GM18520 (cell line): ENCODE measurements around the gene ENAH.

Experiments
- ATAC-seq: cut with Tn5 transposase; IDR thresholded peaks from one replicate; pipeline ENCODE4 v1.9.1; 2021; ENCODE audit not compliant: unreplicated experiment

The ENAH gene

DNA sequence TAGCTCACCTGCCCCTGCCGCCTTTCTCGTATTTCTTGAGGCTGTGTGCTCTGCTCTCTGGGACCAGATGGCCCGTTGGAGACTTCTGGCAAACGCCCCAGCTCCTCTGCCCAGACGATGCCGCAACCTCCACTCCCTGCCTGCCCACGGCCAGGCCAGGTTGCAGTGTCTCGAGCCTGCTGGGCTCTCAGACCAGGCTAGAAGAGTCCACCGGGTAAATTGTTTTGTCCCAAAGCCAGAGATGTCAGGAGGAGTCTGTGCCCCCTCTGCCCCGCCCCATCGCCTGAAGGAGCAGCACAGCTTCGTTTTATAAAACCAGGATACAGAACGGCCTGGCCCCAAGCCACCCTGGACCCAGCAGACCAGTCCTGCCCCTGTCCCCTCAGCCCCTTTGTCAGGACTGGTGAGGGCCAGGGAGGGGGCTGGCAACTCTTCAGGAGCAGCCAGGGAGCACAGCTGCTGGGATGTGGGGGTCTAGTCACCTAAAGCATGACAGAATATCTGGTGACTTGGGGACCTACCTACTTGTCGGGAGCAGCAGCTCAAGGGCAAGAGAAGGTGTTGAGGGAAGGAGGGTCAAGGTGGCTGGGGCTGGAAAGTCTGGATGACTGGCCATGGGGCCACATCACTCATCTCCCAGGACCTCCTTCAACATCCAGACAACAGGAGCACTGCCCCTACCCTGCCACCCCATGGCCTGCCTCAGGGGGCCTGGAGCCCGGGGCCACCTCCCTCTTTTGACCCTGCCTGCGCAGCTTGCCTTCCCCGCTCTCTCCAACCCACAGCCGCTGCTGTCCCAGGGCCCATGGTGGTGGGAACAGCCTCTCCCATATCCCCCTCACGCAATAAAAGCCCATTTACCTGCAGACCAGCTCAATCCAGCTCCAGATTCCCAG is 191.1 kb downstream of the ENAH start:
- ATAC-seq: no peak

DNA sequence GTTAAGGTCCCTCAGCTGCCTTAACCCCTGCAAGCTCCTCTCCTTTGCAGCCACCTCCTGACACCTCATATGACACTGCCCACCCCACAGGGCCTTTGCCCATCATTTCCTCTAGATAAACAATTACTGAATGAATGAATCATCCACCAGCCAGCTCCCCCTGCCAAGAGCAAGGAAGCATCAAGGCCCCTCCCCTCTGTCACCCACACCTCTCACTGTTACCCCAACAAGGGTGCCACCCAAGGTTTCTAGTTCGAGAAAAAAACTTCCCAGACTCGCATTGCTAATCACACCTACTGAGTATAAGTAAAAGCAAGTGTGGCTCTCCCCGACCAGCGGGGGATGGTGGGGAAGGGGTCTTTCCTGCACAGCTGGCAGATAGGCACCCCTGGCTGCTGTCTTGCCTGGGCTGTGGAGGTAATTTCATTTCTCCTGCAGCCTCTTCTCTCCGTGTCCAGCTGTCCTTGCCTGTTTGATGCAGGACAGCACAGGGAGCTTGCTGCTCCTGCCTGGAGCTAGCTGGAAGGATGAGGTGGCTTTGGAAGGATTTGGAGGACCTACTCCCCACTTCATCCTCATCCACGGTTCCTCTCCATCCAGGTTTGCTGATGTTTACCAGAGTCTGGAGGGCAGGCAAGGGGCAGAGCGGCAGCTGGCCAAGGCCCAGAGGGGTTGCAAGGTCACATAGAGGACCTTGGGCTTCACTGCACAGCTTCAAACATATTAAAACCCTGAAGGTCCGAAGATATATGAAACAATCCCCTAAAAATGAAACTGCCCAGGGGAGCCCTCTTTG is 192.0 kb downstream of the ENAH start:
- ATAC-seq: no peak

DNA sequence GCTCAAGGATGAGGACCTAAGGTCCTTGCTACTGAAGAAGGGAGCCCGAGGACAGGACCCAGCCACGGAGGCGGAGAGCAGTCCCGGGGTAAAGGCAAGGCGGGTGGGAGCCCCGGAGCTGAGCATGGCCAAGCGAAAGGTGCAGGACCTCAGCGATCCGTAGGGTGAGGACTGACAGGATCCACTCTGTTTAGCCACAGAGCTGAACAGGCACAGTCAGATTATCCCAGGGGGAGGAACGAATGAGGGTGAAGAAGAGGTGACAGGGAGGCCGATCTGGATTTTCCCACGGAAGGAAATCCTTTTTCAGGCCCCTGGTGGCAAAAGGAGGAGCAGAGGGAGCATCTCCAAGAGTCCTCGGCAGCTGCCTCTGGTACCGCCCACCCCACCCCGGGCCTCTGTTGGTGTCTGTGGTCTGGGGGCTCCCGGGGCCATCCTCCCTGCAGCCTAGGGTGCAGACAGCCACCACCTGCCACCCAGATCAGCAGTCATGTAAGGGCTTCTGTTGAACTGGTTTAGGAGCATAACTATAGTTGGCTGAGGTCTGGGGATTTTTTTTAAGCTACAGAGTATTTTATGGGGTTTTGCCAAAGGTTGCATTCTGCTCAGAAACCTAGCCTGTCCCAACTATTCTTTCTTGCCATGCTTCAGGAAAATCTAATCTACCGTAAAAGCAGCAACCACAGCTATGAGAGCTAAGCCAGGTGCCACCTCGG is 192.7 kb downstream of the ENAH start:
- no peak for ATAC-seq

DNA sequence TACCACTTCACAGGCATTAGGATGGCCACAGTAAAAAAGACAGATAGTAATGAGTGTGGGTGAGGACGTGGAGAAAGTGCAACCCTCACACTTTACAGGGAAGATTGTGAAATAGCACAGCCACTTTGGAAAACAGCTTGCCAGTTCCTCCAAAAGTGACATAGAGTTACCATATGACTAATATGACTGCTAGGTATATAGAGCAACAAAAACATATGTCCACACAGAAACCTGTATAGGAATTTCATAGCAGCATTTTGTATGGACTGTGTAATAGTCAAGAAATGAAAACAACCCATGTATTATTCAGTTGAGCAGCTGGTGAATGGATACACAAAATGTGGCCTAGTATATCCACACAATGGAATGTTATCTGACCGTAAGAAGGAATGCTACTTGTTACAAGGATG is 194.7 kb downstream of the ENAH start:
- no peak for ATAC-seq

DNA sequence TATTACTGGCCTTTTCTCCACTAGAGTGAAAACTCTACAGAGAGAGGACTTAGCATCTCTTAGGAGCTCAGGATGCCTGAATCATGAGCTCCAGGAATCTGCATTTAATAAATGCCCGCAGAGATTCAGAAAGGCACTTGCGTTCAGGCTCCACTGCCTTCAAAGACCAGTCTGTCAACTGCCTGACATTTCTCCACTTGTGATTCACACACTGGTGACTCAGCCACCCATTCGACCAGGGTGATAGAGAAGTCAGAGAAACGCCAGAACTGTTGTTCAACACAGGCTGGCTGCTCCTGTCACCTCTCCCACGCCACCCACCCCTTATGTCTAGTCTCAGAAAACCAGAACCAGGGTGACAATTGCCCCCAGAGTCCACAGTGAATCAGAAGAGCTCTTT is 198.2 kb downstream of the ENAH start:
- peak; percentile 82 for ATAC-seq

DNA sequence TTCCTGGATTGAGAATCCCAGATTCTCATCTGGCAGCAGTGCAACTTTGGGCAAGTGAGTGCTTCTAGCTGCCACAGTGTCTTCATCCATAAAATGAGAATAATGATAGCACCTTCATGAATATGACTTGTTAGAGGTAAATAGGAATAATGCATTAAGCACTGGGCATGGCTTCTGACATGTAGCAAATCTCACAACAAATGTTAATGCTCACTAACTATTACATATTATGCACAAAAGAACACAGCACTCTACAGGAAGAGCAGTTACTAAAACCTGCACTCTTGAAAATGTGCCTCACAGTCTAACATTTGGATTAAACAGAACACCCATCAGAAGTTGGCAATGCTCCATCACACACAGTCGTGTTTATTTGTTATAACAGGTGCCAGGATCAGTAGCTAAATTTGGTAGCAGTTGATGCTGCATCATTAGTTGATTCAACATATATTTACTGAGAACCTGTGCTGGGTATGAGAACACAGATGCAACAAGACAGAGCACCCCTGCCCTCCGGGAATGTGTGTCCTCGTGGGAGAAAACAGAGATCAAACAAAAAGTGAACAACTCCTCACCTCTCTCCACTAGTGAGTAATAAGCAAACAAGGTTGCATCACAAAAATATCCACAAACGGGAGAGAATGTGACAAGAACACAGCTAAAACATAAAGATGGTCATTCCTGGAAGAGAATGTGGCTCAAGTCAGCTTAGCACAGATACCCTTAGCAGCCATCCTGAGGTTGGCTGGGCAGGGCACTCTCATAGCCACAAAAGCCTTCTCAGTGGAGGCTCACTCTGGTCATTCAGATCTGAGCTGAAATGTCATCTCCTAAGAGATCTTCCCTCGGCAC is 198.9 kb downstream of the ENAH start:
- peak; percentile 13 for ATAC-seq

DNA sequence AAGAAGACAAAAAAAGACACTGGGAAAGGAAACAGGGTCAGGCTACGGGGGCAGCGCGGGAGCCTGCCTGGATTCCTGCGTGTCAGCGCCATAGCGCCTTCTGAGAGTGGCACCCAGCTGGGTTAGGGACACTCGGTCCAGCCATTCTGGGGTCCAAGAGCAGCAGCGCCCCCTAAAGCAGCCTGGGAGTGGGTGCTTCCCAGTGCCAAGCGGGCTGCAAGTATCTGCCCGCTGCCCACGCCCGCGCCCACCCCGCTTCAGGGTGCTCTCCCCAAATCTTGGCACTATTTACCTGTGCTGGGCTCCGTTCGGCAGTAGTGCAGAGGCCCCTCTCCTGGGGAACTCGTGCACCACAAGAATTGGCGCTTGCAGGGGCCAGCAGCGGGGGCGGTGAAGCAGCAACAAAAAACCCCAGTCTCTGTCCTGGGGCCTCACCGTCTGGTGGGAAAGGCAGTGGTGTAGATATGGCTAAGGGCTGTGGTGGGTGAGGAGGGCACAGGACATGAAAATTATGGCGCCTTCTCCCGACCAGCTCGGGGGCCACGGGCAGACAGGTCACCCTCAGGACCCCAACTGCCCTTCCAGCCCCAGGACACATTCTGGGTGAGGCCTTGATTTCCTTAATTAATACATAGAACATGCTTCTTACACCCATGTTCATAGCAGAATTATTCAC is 200.9 kb downstream of the ENAH start:
- no peak for ATAC-seq

DNA sequence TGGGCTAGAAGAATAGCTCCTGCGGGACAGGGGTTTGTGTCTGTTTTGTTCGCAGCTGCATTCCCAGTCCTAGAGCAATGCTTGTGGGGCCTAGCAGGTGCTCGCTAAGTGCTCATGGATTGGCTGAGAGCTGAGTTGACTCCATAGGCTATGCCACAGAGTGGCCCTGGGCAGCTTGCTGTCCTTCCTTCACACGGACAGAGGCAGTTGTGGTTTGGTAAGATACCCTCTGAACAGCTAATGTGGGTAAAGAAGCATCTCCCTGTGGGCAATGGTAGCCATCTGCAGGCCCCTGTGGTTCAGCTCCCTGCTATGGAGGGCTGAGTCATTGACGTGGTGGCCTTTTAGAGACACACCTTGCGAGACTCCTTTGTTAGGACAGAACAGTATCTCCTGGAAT is 201.6 kb downstream of the ENAH start:
- no peak for ATAC-seq

DNA sequence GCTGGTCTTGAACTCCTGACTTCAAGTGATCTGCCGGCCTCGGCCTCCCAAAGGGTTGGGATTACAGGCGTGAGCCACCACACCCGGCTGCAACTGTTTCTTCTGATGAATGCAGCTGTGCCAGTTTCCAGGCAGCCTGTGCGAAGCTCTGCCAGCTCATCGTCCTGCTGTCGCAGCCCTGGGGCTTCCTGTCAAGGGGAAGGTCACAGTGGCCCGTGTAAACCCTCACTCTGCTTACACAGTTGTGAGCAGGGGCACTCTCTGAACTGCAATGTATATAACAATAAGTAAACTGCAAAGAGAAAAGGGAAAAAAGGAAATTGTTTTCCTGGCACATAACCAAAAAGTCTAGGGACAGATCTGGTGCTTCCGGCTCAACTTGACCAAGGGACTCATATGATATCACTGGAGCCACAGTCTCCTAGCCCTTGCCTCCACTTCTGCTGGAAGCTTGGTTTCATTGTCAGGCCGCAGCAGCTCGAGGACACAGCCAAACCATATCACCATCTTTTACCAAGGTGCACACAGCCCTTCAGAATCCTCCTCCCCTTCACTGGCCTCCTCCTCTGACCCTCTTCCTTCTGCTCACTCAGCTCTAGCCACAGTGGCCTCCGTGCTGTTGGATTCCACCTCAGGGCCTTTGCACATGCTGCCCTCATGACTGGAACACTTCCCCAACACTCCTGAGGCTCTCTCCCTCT is 202.3 kb downstream of the ENAH start:
- ATAC-seq: no peak

DNA sequence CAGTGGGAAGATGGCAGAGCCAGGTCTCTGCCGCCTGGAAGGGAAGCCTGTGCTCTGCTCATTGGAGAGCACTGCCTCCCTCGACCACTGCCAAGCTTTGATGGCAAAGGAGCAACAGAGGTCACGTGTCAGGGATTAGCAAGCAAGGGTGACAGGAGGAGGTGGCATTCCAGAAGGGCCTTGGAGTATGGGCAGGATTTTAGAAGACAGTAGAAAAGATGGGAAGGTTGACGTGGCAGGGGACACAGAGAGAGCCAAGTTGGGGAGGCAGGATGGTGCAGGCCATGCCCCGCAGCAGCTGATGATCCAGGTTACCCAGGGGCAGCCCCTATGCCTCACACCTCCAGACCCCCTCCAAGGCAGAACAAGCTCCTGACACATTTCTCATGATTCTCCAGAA is 203.1 kb downstream of the ENAH start:
- ATAC-seq: no peak

DNA sequence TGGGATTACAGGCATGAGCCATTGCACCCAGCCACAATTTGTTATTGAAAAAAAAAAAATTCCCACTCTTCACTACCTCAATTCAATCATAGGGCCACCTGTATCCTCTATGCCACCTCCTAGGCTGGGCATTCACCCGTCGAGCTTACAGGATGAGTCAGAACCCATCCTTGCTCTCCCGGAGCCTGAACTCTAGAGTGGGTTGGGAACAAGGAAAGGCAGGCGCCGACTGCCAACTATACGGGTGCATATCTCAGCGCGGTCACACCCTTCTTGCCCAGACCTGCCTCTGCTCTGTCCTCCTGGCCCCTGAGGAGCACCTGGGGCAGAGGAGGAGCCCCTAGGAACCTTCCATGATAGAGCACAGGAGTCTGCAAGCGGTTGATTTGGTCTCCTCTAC is 203.7 kb downstream of the ENAH start:
- no peak for ATAC-seq

DNA sequence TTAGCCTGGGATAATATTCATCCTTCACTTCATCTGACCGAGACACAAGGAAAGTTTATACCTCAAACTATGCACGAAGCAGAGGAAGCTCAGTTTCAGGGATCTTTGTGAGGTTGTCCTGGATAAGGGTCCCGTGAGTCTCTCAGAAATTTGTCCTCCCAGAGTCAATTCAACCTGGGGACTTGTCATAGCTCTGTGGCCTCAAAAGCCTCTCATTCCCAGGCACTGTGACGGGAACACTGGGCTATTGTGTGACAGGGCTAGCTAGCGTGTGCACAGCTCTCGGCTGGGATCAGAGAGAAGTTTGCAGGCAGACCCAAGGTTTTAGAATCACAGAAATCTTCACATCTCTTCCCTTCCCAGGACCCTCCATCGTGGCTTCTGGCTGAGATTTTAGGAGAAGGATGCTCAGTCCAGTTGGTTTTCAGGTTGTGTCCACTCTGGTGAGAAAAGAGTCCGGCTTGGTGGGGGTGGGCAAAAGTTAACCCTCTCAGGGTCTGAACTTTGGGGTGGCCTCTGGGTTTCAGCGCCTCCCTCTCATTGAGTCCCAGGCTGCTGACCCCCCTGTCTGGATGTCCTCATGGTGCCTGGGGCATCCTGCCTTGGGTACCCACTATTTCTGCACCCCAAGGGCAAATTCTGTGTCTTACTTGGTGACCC is 204.6 kb downstream of the ENAH start:
- ATAC-seq: no peak

DNA sequence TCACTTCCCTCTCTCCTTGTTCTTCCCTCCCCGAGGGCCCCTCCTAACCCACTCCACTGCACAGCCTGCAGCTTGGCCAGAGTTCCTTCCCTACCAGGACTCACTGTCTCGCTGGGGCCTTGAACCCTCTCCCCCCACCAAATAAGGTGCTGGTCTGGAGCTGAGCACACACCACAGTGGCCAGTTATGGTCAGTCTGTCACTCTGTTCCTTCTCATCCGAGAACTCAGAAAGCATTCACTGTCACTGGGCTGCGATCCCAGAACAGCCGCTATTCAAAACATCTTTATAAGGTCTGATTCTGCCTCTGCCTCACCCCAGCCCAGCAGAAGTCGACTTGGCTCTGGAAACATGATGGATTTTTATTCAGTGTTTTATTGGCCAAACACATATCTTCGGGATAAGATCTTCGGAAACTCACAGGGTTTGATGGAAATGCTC is 205.3 kb downstream of the ENAH start:
- no peak for ATAC-seq

DNA sequence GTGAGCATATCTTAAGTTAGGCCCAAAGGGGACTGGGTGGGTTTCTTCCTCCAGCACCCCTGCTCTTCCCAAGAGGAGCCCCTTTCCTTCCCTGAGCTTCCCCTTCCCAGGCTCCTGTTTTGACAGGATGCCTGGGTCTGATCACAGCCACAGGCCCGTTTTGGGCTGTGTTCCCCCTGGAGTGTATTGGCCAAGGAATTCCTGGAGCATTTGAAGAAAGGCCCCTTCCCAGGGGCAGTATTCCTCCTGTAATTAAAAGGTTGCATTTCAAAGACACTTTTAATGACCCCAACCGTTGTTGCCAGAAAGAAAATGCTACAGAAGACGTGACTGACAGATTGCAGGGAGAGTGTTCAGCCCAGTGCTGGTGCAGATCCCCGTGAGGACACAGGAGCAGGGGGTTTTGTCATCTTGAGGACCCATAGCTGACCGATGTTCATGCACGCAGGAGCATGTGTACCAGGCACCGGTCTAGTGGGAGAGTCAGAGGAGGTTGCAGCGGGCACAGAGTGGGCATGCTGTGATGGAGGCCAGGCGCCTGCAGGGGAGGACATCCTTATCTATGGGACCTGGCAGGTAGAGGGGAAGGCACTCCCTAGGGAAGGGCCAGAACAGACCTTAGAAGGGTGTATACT is 205.8 kb downstream of the ENAH start:
- ATAC-seq: no peak

DNA sequence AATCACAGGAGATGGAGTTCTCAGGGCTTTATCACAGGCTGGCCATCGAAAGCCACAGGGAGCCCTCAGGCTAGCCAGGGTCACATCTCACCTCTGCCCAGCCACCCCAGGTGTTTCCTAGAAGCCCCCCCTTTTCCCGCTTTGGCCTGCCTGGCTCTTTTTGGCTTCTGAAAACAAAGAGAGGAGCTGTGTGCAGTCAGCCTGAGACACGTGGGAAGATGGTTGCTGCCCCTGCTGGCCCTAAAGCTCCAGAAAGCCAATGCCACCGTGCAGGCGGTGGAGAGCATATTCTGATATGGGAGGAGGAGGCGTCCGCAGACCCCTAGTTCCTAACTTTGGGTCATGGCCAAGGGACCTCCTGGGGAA is 206.3 kb downstream of the ENAH start:
- no peak for ATAC-seq

DNA sequence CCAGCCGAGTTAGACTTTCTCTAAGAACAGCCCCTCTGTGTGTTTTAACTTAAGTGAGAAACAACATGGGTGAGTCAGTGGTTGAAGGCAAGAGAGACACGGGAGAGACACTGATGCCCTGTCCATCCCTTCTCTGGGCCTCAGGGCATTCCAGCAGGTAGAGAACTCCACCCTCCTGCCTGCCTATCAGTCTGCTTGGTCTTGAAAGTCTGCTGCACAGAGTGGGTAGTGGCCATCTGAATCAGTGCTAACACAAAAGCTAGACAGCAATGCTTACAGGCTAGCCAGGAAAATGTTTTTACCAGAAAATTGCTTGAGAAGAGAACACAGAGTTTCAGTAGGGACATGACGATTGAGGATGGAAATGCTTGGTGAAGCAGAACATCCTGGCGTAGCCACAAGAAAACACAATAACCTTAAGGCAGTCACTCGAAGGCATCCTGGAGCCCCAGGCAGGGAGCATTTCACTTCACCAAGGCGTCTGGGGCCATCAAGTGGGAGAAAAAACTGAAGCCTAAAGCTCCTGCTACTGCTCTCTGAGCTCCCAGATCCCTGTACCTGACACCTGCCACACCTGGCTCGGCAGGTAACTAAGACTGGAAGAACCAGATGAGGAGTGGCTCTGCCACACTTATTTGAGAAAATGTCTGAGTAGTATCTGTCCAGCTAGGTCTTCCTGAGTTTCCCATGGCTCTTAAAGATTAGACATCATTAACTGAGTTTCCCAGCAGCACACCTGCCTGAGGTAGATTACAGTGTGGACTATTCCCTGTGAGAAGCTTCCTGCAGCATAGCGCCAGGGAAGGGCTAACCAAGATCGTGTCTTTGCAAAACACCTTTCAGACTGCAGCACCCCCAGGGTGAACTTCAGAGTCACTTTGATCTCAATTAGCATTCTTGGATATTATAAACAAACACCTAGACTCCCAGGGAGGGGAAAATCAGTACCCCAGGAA is 207.0 kb downstream of the ENAH start:
- ATAC-seq: no peak

DNA sequence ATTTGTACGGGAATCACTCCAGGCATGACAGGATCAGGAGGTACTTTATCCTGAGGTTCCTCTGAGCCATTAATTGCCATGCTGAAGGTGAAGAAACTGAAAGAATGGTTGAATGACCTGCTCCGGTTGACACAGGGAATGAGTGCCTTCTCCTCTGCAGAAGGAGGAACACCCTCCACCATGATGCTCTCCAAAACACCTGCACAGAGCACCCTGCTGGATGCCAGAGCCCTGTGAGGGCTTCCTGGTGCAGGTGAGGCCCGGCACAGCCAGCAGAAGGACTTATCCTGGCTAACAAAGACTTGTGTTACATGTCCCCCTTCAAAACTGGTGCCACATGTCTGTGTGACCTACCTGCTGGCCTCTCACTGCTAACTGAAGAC is 210.8 kb downstream of the ENAH start:
- ATAC-seq: no peak
